Measurements from ENCODE around the gene PTPRT. TPM values are rescaled to one million over a fixed set of nuclear protein-coding genes. Genes with fewer than 3 reads are reported as not detected.

Gene PTPRT
- total RNA-seq, 1 experiment from 2014 or later = 0.13 TPM

DNA sequence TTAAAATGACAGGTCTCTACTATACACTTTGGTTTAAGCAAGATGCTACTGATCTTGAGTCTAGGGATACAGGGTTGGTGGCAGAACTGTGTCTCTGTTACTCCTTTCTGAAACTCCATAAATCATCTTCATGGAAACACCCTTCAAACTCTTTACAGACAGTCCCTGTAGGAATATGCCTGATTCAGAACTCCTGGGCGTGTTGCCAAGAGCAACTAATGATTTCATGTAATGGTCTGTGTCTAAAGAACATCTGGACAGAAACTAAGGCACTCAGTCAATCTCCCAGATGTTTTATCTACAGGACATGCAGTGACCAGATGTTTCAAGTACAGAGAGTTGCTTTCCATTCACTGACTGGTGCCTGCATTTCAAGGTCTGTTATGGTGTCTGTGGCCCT is 1107.1 kb downstream of the PTPRT start:
- DNase-seq = no peak
- Mint-ChIP-seq H3K4me1 (peaks cover 3% of the 10 kb centered on the region in 2 experiments; a peak in 3 of 4 replicates), H3K36me3 (ENCODE audit: insufficient read depth in 1 of 3, low read depth in 3 of 3) (no peaks in the 10 kb centered on the region; a peak in 1 of 7 replicates), H3K4me3 (no peak overlapping the region), H3K27me3 (ENCODE audit: low read depth) (peaks cover 1% of the 10 kb centered on the region), H3K27ac (no peak overlapping the region), H3K9me3 (no peaks in the 10 kb centered on the region)
- Histone ChIP-seq H3K18ac (ENCODE audit: insufficient read length, low read depth, low read length) (no peak overlapping the region), H3K4me1 (ENCODE audit: insufficient read depth, low read length) (no peaks in the 10 kb centered on the region), H3K79me1 (ENCODE audit: insufficient read depth, low read depth, low read length, poor library complexity, severe bottlenecking) (no peaks in the 10 kb centered on the region), H3K9ac (ENCODE audit: extremely low read depth, insufficient read length, low read length) (no peak overlapping the region), H2BK12ac (ENCODE audit: insufficient read length, low read depth, low read length) (no peak overlapping the region), H3K56ac (ENCODE audit: insufficient read length, low read depth, low read length) (no peak overlapping the region), H2BK120ac (ENCODE audit: low read depth, low read length, poor library complexity, severe bottlenecking) (no peak overlapping the region), H2BK15ac (ENCODE audit: low read depth, low read length) (no peak overlapping the region), H2BK20ac (ENCODE audit: low read depth, low read length, poor library complexity, severe bottlenecking) (no peak overlapping the region), H4K20me1 (ENCODE audit: control insufficient read depth, insufficient read depth, insufficient read length) (no peaks in the 10 kb centered on the region), H2AK5ac (ENCODE audit: insufficient read length, low read length) (no peak overlapping the region), H3K4ac (ENCODE audit: low read depth, low read length) (no peak overlapping the region), H2AFZ (ENCODE audit: low read length) (no peak overlapping the region), H3K23me2 (ENCODE audit: insufficient read length, low read depth, low read length, poor library complexity, severe bottlenecking) (no peaks in the 10 kb centered on the region), H4K8ac (replicated peaks; ENCODE audit: insufficient read length, low read depth, low read length) (no peak overlapping the region), H2BK5ac (ENCODE audit: insufficient read length, low read length) (no peak overlapping the region), H3K14ac (ENCODE audit: insufficient read depth, low read length) (no peak overlapping the region), H3K27ac (ENCODE audit: insufficient read length, low read depth, low read length) (no peak overlapping the region), H3K79me2 (ENCODE audit: insufficient read depth, low read length) (no peaks in the 10 kb centered on the region), H4K91ac (ENCODE audit: insufficient read length, low read depth, low read length) (no peak overlapping the region), H3T11ph (ENCODE audit: low read length) (no peak overlapping the region), H3K4me2 (ENCODE audit: insufficient read depth, insufficient read length, low read length) (no peak overlapping the region), H3K27me3 (ENCODE audit: insufficient read depth, low read length) (no peaks in the 10 kb centered on the region), H4K5ac (ENCODE audit: insufficient read length, low read depth, low read length) (no peak overlapping the region), H3K23ac (ENCODE audit: insufficient read length, low read depth, low read length) (no peak overlapping the region), H3K9me3 (ENCODE audit: control insufficient read depth, low read depth, low read length) (no peaks in the 10 kb centered on the region)
- TF ChIP-seq, protein P1, sequence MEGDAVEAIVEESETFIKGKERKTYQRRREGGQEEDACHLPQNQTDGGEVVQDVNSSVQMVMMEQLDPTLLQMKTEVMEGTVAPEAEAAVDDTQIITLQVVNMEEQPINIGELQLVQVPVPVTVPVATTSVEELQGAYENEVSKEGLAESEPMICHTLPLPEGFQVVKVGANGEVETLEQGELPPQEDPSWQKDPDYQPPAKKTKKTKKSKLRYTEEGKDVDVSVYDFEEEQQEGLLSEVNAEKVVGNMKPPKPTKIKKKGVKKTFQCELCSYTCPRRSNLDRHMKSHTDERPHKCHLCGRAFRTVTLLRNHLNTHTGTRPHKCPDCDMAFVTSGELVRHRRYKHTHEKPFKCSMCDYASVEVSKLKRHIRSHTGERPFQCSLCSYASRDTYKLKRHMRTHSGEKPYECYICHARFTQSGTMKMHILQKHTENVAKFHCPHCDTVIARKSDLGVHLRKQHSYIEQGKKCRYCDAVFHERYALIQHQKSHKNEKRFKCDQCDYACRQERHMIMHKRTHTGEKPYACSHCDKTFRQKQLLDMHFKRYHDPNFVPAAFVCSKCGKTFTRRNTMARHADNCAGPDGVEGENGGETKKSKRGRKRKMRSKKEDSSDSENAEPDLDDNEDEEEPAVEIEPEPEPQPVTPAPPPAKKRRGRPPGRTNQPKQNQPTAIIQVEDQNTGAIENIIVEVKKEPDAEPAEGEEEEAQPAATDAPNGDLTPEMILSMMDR (conservative IDR thresholded peaks at IDR 0.05) = no peak
- no CpG with 5 or more reads among the region's 1 CpG for WGBS (ENCODE audit: extremely low coverage, insufficient read length, low lambda C conversion rate)
